CD4-positive, alpha-beta T cell treated with Interleukin-2 at 100 ng/mL for 4 hours (primary cell): ENCODE results near the gene SH3GLB1.
"Not testable (repeated sequence)": the region's sequence is repeated elsewhere in the genome, so short reads cannot be mapped to it uniquely, and the experiment has no call there.

Experiments
- DNase-seq: peaks from one replicate; pipeline ENCODE4 v3.0.0-alpha.2; 2020; ENCODE audit warnings: low spot score

SH3GLB1 gene

DNA sequence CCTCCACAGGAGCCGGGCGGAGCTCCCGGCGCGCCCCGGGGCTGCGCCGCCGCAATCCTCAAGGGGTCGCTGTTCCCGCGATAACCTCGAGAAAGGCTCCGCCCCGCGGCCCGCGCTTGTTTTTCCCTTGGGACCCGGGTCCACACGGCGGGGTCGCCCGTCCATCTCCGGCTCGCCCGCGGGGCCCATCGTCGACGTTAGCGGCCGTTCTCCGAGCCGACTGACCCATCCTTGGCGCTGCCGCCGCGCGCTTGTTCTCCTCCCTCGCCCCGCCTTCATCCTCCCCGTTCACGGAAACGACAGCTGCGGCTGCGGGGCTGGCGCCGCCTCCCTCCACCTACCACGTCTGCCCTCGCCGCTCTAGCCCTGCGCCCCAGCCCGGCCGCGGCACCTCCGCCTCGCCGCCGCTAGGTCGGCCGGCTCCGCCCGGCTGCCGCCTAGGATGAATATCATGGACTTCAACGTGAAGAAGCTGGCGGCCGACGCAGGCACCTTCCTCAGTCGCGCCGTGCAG lies at the start of gene SH3GLB1:
Gene SH3GLB1, plus strand, starts transcription at position 119 of the 514 bp plus-strand sequence. Its CDS starts 324 bp downstream, at position 443.
- DNase-seq = peak; percentile 89

- not testable (repeated sequence) for DNase-seq
These were observed 46.0 kb upstream of the SH3GLB1 start for GRCh38 chr1:86658381-86658780.

GRCh38 chr1:86666368-86666767 lies 38.0 kb upstream of the SH3GLB1 start:
- DNase-seq = no peak

- DNase-seq = no peak
These were observed 16.8 kb upstream of the SH3GLB1 start for GRCh38 chr1:86687595-86687994.

DNA sequence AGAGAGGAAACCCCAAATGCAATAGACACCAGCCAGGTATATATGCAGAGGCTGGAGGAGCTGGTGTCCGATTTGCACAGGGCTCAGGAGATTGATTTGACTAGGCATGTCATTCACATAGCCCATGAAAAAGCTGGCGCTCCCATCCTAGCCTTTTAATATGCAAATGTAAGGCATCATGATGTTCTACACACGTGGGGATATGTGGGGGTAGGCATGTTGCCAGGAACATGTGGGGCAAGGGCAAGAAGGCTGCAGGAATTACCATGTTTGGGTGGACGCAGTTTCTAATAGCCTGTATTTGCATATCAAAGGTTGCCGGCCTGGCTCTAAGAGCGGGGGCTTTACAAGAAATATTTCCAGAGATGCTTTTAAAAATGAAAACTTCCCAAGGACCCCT lies 11.7 kb upstream of the SH3GLB1 start:
- DNase-seq = no peak

GRCh38 chr1:86695400-86695799 lies 9.0 kb upstream of the SH3GLB1 start:
- DNase-seq = no peak

GRCh38 chr1:86696522-86696921 lies 7.9 kb upstream of the SH3GLB1 start:
- no peak for DNase-seq

DNA sequence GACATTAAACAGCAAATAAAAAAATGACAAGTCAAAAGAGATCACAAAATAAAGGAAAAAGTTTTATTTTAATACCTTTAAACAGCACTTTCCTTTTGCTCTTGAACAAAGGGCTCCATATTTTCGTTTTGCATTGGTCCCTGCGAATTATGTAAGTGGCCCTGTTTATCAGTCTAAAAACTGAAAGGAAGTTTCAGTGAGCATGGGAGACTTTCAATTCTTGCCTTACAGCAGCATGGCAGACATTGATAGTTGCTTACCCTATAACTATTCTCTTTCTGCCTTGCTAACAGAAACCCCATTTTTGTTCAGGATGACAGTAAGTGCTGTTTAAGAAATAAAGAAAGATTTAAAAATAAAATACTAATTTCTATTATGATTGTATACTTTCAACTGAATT lies 5.2 kb upstream of the SH3GLB1 start:
- no peak for DNase-seq

DNA sequence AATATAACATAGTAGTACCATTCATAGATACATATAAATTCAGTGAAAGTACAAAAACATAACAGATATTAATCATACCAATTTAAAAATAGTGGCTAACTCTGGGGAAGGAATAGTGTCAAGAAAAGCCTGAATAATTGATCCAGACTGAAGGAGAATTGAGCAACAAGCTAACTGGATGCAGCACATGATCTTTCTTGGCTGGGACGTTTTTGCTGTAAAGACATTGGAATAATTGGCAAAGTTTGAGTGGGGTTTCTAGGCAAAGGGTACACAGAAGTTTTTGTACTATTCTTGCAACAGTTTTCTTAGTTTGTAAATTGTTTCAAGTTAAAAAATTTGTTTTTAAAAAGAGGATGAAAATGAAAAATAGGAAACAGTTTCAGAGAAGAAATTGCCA lies 2.6 kb upstream of the SH3GLB1 start:
- DNase-seq = no peak

DNA sequence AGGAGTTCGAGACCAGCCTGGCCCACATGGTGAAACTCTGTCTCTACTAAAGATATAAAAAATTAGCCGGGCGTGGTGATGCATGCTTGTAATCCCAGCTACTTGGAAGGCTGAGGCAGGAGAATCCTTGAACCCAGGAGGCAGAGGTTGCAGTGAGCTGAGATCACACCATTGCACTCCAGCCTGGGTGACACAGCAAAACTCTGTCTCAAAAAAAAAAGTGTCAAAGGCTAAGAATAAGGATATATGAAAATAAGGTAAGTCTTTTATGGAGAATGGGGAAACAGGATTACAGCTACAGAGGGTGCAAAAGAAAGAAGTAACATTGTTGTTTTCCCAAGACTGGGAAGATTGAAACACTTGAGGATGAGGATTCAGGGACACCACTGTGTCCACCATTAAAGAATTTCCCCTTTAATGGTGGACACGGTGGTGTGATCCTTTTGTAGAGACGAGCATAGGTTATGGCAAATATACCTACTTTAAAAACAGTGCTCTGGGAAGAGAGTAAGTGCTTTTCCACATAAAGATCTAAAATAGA lies 1.4 kb upstream of the SH3GLB1 start:
- DNase-seq = not testable (repeated sequence)

- peak; percentile 54 for DNase-seq
These were observed 499 bp upstream of the SH3GLB1 start for GRCh38 chr1:86703696-86704457.

DNA sequence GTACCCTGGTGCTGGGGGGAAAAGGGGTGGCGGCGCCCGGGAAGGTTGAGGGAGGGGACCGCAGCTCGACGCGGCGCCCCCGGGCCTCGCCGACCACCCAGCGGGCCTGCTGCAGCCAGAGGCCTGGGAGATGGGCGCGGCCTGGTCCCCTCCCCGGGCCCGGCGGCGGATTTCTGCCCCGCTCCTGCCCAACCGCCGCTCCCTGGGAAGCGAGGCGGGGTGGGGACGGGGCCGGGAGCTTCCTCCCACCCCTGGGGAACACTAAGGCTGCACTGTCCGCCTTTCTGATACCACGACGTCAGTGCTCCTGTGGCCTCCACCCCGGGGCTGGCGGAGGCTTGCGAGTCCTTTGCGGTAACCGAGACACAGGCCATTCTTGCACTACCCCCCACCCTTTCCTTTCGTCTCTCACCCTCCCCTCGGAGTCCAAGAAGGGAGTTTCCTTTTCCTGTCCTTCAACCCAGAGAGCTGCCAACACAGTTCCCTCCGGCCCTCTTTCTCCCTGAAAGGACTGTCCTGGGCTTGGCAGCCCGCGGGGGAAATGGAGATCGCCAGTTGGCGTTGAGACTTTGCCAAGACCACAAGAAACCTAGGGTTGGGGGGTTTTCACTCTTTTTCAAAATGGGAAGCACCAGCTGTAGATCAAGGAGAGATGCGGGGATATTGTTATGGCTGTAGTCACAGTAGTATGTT lies 742 bp downstream of the SH3GLB1 start:
- peak; percentile 50 for DNase-seq

GRCh38 chr1:86705665-86705985 lies 1.2 kb downstream of the SH3GLB1 start:
- peak; percentile 12 for DNase-seq

DNA sequence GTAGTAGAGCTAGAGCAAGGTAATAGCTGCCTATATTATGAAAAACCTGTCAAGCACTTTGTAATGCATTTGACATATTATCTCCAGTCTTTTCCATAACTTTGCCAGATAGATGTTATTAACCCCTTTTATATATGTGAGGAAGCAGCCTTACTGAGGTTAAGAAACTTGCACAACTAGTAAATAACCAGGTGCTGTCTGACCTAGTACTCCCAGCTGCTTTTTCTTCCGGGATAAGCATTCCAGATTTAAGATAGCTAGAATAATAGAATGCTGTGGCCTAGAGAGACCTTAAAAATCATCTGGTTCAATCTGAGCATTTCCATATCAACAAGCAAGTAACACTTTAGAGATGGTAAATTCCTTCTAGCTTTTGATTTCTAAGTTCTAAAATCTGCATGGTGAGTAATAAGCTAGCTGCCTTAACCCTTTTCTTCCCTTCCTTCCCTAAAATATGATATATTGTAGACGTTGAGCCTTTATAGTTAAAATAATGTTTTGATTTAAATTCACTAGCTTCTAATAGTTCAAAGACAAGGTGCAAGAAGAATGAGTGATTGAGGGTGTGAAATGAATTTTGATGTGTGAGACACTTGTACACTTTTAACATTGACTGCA lies 1.8 kb downstream of the SH3GLB1 start:
- DNase-seq = no peak

GRCh38 chr1:86708920-86709319 lies 4.5 kb downstream of the SH3GLB1 start:
- peak; percentile 48 for DNase-seq

- DNase-seq = no peak
These were observed 7.9 kb downstream of the SH3GLB1 start for GRCh38 chr1:86712088-86712860.

- no peak for DNase-seq
These were observed 9.1 kb downstream of the SH3GLB1 start for GRCh38 chr1:86713477-86713876.

DNA sequence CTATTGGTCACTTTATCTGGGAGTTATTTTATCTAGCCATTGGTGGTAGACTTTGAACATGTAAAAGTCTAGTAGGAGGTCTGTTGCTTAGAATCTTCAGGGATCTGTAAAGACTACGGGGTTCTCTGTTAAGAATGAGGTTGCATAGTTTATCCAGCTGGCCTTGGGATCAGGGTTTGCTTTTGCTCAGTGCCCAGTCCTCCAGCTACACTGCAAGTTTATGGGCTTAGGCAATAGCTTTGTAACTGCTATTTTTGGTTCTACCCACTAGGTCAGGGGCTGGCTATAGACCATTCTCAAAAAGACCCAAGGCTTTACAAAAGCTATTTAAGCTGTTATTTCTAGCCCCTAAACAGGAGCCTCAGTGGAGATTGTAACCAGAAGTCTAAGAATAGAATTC lies 9.8 kb downstream of the SH3GLB1 start:
- DNase-seq = no peak

DNA sequence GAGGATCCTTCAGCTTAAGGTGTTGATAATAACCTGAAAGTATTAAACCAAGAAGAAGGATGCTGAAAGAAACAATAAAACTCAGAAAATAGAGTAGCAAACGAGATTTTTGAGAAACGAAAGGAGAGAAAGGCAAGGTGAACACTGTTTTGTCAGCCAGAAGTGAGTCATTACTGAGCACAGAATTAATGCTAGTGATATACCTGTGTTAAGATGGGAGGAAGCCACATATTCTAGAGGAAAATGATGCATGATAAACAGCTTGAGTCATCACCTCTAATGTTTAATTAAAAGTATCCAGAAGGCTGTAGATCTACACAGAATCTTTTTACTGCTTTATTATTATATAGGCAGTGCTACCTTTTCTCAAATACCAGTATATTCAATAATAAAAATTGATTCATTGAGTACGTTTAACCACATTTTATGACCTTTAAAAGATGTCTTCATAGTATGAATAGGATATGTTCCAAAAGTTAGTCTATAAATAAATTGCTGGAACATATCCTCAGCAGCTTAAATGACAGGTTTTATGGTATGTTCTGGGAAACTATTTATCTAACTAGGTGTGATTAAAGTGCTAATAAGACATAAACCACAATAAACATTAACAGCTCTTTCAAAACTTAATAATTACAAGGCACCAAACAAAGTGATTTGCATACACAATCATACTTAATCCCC lies 10.3 kb downstream of the SH3GLB1 start:
- DNase-seq = peak; percentile 63

DNA sequence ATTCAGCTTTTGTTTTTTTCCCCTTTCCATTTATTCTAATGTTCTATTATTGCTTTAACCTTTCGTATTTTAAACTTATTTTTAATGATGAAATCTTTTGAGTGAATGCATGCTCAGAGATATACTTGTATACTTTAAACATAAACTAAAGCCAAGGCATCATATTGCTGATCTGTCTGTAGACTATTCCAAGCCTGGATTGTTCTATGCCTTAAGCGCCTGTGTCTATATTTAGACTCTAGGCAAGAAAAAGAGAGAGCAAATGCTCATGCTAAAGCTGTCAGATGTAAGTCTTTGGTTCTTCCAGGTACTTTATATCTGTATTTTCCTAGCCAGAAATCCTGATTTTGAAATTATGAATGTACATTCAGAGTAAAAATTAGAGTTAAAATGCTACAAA lies 14.4 kb downstream of the SH3GLB1 start:
- DNase-seq = no peak

DNA sequence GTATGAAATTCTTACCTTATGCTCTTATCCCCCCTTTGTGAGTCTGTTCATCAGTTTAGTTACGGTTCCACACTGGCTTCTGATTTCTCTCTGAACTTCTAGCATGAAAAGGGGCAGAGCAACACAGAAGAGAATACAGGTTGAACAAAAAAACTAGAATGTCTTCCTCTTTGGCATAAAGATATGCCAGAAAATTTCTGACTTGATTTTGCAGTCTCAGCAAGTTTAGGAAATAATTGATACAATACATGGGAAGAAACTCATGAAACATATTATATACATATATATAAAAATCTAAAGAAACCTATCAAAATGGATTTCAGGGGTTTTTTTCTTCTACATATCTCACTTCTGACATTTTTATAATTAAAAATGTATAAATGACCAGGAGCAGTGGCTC lies 27.0 kb downstream of the SH3GLB1 start:
- DNase-seq = no peak
